ENCODE data around the gene FAM3D. TPM values are rescaled to one million over a fixed set of nuclear protein-coding genes. Genes with fewer than 3 reads are reported as not detected.

FAM3D gene
- total RNA-seq, 1 donor from 2014 or later: not detected

DNA sequence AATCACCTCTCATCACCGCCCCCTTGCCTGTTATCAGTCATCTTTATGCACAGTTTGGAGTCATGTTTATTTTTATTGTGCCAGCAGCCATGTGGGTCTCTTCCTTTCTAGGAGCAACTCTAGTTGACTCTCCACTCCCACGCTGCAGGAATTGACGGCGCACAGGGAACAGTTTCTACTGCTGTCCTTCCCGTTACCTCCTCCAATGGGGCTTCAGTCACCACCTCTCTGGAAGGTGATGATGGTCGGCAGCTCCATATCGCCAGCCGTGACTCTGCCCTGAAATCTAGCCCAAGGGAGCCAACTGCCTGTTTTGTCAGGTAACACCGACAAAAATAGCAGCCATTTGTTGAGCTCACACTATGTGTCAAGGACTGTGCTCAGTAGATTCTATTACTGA lies 53.7 kb downstream of the FAM3D start:
- DNase-seq: peak; percentile 63
- ATAC-seq: peak; percentile 76
- intact Hi-C loops (cut with micrococcal nuclease): no loop called here

DNA sequence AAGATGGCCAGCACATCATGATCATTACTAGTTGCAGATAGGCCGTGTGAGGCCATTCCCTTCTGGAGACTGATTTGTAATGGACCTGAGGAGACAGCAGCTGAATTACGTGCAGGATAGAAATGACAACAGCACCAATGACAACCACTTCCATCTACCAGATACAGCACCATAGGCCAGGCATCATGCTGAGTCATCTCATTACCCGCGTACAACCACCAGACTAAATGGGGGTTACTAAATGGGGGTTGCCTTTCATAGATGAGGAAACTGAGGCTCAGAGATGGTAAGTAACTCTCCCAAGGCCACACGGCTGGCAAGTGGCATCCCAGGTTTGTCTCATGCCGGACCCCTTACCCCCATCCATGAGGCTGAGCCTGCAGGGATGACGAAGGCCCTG lies 56.6 kb downstream of the FAM3D start:
- DNase-seq (no peak), ATAC-seq (peak; percentile 36)
- intact Hi-C loops (cut with micrococcal nuclease): no loop called here

DNA sequence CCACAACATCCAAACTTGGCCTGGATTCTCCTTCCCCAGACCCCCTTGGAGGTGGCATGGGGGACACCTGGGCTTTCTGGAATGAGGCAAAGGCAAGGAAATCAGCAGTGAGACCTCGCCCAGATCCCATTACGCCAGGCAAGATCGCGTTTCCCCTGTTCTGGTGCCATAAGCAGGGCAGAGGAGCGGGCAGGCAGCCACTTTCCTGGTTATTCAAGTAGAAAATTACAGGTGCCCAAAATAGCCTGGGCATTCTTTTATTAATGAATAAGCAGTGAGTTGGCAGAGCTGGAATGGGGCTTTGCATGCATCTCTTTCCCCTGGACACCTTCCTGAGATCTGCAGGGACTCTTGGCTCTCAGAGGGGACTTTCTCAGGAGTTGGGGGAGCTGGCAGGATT lies 57.9 kb downstream of the FAM3D start:
- intact Hi-C loops (cut with micrococcal nuclease): no loop called here
- ATAC-seq: peak; percentile 68
- peak; percentile 82 for DNase-seq

DNA sequence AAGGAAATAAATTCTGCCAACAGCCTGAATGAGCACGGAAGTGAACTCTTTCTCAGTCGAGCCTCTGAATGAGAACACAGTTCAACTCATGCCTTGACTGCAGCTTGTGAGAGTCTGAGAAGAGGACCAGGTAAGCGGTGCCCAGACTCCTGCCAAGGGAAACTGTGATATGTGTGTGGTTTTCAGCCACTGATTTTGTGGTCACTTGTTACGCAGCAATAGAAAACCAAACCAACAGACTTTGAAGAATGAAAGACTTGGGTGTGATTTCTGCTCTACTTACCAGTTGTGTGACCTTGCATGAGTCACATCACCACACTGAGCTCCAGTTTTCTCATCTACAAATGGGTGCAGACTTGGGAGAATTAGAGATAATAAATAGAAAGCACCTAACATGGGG lies 58.8 kb downstream of the FAM3D start:
- no peak for DNase-seq
- ATAC-seq: no peak
- intact Hi-C loops (cut with micrococcal nuclease): no loop called here

DNA sequence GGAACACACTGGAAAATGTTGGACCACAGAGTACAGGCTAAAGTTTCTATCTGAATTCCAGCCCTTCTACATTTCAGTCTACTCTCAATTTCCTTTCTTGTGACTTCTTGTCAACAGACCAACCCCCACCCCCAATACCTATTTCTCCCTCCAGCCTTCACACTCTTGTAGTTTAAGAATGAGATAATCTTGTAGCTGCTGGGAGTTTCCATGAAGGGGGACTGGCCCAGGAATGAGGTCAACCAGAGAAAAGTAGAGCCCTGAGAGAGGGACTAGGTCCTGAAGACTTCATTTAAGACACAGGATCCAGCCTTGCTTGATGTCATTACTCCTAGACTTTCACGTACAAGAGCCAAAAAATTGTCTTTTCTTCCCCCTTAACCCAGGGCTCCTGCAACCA lies 59.9 kb downstream of the FAM3D start:
- DNase-seq (no peak), ATAC-seq (no peak)
- intact Hi-C loops (cut with micrococcal nuclease): no loop called here

DNA sequence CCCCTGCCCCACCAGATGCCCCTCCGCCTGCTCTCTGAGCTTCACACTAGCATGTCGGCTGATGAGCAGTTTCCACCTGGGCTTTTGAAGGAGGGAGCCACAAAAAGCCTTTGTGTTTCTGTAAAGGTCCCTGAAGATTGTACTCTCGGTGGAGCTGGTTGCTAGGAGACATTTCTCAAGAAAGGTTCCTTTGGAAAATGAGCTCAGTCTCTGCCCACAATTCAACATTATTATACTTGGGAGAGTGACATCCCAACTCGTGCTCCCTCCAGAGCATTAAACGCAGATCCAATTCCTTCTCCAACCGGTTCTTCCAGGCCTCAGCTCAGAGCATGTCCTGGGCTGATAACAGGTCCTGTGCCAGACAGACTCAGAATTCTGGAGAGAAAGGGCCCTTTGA lies 62.5 kb downstream of the FAM3D start:
- DNase-seq (no peak), ATAC-seq (no peak)
- intact Hi-C loops (cut with micrococcal nuclease): no loop called here

DNA sequence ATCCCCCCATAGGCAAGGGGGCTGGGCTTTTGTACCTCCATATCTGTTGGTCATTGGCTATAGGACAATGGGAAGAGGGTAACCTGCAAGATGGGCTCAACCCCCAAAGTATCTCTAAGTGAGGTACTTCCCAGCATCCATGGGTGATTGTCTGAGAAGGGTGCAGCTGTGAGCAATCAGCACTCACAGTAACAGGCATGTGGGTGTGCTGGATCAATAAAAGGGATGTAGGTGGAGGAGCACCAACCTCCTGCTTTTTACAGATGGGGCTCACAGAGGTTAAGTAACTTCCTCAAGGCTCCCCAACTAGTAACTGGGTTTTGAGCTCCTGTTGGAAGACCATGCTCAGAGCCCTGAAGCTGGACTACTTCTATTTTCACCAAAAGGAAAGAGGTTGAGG lies 63.0 kb downstream of the FAM3D start:
- DNase-seq (no peak), ATAC-seq (no peak)
- intact Hi-C loops (cut with micrococcal nuclease): no loop called here

DNA sequence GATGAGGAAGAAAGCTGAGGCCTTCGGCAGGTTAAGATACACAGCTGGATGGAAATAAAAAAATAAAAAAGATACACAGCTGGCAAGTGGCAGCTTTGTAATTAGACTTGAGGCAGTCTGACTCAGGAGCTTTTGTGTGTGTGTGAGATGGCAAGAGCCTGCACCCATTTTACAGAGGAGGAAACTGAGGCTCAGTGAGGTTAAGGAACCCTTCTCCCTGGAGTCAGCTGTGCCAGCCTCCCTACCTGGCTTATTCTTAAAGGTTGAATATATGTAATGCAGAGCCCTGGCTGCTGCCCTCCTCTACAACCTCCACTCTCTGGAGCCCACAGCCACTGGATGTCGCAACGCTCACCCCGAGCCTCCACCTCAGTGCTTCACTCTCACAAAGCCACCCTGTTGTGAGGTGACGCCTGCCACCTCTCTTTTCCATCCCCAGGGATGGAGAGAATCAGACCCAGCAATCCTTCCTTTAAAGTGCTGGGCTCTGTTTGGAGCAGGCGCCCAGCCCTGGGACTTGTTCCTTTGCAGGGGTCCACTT lies 68.7 kb downstream of the FAM3D start:
- intact Hi-C loops (cut with micrococcal nuclease): no loop called here
- no peak for ATAC-seq
- no peak for DNase-seq

DNA sequence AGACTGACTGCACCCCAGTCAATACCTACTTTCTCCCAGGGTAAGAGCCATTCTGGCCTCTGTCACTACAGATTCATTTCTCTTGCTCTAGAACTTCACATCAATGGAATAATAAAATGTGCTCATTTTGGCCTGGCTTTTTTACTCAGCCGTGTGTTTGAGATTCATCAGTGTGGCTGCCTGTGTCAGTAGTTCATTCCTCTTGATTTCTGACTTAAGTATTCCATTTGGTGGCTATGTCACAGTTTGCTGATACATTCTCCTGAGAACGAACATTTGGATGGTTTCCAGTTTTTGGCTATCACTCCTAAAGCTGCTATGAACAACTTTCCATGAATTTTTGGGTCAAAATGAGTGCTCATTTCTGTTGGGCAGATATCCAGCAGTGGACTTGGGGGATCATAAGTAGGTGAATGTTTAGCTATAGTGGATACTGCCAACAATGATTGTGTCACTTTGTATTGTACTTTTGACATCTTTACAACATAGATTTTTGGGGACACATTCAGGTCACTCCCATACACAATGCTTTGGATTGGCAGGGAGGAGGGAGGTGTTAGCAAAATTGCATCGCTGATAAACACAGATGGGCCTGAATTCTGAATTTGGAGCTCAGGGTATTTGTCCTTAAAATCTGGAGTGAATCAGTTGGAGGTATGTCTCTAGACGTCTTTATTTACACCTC lies 69.6 kb downstream of the FAM3D start:
- intact Hi-C loops (cut with micrococcal nuclease): no loop called here
- ATAC-seq (no peak), DNase-seq (no peak)

DNA sequence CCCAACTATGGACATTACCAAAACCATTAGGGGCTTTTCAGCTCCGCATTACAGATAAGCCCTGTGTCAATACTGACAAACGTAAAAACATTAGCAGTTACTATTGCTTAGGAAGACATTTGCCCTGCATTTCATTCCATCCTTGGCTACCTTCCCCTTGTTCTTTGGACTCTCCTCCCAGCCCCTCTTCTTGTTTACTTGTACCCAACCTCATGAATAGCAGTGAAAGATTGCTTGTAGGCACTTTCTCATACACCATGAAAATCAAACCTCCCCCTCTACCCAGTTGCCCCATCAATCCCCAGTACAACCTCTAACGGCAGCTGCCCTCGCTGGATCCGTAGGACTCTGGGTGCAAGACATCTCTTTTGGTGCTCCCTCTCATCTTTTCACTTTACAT lies 72.5 kb downstream of the FAM3D start:
- DNase-seq: no peak
- intact Hi-C loops (cut with micrococcal nuclease): no loop called here
- ATAC-seq: no peak

DNA sequence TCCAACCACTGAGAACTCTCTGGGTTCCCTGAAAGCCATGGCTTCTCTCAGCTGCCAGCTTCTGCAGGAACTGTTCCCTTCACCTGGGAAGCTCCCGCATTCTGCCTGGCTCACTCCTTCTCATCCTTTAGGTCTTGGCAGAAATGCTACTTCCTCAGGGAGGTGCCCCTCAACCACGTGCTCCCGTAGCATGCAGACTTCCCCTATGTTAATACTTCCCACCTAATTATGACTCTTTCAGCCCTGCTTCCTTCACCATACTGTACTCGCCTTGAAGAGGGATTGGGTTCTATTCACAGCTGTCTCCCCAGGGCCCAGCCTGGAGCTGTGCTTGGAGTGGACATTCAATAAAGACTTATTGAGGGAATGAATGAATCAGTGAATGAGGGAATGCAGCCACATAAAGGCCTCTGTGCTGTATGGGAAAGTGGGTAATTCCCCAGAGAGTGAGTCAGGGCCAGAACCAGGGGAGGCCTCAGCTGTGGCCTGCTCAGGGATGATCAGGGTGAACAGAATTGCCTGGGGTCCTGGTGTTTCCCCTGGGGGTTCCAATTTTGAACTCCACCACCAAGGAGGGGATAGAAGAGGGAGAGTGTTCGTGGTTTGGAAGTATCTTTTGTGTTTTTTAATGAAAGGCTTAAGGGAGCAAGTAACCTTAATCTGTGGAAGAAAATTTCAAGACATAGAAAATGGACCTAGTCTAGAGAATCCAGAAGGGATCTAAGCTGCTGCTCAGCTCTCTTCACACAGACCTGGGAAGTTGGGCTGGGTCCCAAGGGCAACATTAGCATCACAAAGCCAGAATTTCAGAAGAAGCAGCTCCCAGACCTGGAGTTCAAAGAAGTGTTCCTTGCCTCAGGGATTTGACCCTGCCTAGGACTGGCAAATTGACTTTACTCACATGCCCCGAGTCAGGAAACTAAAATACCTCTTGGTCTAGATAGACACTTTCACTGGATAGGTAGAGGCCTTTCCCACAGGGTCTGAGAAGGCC lies 74.8 kb downstream of the FAM3D start:
- DNase-seq (no peak), ATAC-seq (no peak)
- intact Hi-C loops (cut with micrococcal nuclease): no loop called here

DNA sequence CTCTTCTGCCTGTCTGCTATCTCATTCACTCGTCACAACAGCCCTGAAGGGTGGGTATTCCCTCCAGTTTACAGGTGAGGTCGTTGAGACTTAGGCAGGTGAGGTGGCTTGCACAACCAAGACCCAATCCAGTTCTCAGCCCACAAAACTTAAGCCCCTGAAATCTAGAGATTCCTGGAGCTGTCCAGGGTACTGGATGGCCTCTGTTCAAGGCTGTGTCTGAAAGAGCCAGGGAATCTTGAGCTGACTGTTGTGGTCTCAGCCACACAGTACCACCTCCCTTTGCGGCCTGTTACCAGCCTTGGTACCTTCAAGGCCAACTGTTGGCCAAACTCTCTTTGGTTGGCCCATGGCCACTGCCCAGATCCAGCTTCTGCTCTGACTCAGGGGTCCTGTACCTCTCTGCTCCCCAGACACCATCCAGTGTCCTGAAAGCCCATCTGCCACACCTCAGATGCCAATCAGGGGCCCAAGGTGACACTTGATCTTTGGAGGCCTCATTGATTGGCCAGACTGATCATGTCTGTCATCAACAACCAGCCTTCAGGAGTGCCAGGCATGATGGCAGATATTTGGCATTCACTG lies 78.5 kb downstream of the FAM3D start:
- intact Hi-C loops (cut with micrococcal nuclease): no loop called here
- DNase-seq: no peak
- no peak for ATAC-seq

DNA sequence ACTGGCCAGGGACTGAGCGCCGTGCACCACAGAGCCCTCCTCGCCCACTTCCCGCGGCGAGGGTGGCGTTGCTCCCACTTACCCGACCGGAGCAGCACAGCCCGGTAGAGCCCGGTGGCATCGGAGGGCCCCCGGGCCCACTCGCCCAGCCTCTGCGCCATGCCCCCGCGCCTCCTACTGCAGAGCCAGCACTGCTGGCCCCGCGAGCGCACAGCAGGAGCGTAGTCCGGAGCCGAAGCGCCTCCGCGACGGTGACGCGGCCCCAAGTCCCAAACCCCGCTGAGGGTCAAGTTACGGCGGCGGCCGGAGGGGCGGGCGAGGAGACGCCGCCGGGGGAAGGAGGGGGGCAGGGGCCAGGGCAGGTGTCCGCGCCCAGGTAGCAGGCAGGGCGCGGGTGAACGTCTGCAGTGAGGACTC lies 79.8 kb downstream of the FAM3D start:
- no peak for DNase-seq
- intact Hi-C loops (cut with micrococcal nuclease): no loop called here
- ATAC-seq: no peak

DNA sequence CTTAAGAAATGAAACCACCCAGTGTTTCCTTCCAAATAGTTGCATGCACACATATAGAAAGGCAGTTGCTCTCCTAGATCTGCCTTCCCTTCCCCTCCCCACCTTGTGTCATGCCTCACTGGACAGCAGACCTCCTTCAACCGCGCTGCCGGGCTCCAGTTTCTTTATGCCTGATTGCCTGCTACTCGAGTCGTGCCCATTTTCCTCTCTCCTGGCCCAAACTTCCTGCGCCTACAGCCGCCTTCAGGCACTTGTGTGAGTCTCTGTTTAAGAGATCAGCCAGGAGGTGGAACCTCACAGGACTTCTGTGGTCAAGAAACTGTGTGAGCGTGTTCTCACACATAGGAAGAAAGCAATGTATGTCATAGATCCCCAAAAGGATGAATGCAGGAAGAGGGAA lies 80.6 kb downstream of the FAM3D start:
- ATAC-seq (no peak), DNase-seq (no peak)
- intact Hi-C loops (cut with micrococcal nuclease): no loop called here

DNA sequence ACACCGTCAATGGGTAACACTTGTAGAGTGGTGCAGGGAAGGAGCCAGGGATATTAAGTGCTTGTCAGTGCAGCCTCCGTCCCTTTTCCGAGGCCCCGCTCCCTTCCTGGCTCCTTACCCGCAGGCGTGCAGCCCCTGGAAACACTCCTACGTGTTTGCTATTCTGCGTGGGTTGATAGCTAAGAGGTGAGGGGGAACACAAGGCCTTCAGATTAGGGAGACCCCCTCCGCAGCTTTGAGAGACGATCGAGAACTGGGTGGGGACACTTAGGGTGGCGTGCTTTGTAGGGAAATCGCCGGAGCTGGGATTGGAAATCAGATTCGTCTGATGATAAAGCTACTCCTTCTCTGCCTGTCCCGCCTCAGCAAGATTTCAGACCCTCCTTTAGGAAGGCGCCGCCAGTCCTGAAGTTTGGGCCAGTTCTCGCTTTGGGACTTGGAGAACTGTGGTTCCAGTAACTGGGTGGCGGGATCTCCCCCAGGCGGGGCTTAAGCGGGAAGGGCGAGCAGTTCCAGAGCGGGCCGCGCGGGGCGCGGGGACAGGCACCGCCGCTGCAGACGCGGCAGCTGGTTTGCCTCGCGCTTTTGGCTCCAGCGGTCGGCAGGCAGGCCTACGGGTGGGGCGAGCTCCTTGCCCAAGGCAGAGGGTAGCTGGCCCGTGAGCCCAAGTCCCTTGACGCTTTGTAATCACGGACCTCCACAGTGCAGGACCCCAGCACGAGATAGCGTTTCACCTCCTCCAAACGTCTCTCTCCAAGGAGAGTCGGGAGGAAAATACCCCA lies 81.4 kb downstream of the FAM3D start:
- ATAC-seq: peak; percentile 96
- intact Hi-C loops (cut with micrococcal nuclease): no loop called here
- peak; percentile 92 for DNase-seq

DNA sequence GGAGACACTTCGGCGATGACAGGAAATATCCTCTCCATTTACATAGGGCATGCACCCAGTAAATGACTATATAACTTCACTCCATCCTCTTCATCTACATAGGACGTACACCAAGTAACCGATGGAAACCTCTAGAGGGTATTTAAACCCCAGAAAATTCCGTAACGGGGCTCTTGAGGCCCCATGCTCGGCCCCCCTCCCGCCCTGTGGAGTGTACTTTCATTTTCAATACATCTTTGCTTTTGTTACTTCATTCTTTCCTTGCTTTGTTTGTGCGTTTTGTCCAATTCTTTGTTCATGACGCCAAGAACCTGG lies 81.9 kb downstream of the FAM3D start:
- intact Hi-C loops (cut with micrococcal nuclease): no loop called here
- no peak for DNase-seq
- ATAC-seq: no peak

Data from left ventricle myocardium superior (tissue), 1 donor.